H1 (cell line): ENCODE results near the gene RBMS1. TPM values are rescaled to one million over a fixed set of nuclear protein-coding genes. Genes with fewer than 3 reads are reported as not detected.

ENCODE experiments used
- CTCF ChIA-PET: fragments of 300-600 bp; sonication (Branson Sonifier 250); formaldehyde crosslinking; loops from one replicate; lab custom pipeline; 2021; ENCODE audit not compliant: partially characterized antibody; lab: Charles Lee
- POLR2A ChIA-PET: fragments of 300-600 bp; sonication (Branson Sonifier 250); formaldehyde crosslinking; loops from one replicate; lab custom pipeline; 2021; ENCODE audit warnings: inconsistent platforms; ENCODE audit not compliant: partially characterized antibody; lab: Charles Lee
- DNase-seq, 2 experiments: peaks; one replicate each; pipeline versions ENCODE4 v3.0.0 to v3.0.0-alpha.2; 2010 to 2022; ENCODE audit warnings: low spot score in 2 of 2, low read depth in 1 of 2, mixed read lengths in 1 of 2
- FAIRE-seq: peaks from 2 replicates; lab custom pipeline; 2011; peaks lifted over from hg19 to GRCh38; lab: Jason Lieb, UNC
- H2AFZ ChIP-seq: 2 replicates; pipeline ENCODE4 v1.8.1; 2012; ENCODE audit warnings: low read length, inconsistent platforms
- H2AK5ac ChIP-seq: 2 replicates; pipeline ENCODE4 v1.6.1; 2013; ENCODE audit warnings: low read depth, low read length
- H2BK120ac ChIP-seq: replicated peaks from 2 replicates; pipeline ENCODE3; 2013; ENCODE audit warnings: low read depth, low read length, inconsistent platforms
- H2BK12ac ChIP-seq: 2 replicates; pipeline ENCODE4 v1.6.1; 2013; ENCODE audit warnings: low read depth, low read length
- H2BK15ac ChIP-seq: 2 replicates; pipeline ENCODE4 v1.6.1; 2013; ENCODE audit warnings: low read length
- H2BK20ac ChIP-seq: 2 replicates; pipeline ENCODE4 v1.6.1; 2013; ENCODE audit warnings: low read length
- H2BK5ac ChIP-seq: 2 replicates; pipeline ENCODE4 v1.6.1; 2013; ENCODE audit warnings: low read depth, low read length
- H3K14ac ChIP-seq: 2 replicates; pipeline ENCODE4 v1.6.1; 2013; ENCODE audit warnings: inconsistent platforms; ENCODE audit not compliant: insufficient read length
- H3K18ac ChIP-seq: 2 replicates; pipeline ENCODE4 v1.6.1; 2013; ENCODE audit warnings: low read length; ENCODE audit errors: extremely low read depth
- H3K23ac ChIP-seq: 2 replicates; pipeline ENCODE4 v1.6.1; 2013; ENCODE audit warnings: inconsistent platforms; ENCODE audit not compliant: insufficient read length
- H3K23me2 ChIP-seq: 2 replicates; pipeline ENCODE4 v1.6.1; 2013; ENCODE audit warnings: low read depth, low read length
- H3K27ac ChIP-seq: 2 replicates; pipeline ENCODE4 v1.6.1; 2011; ENCODE audit warnings: low read depth, low read length, inconsistent platforms
- H3K27me3 ChIP-seq, 4 experiments: replicated peaks in 1 of 4; 1 replicate in 1 of 4; 2 replicates in 3 of 4; pipeline versions ENCODE4 v1.6.1 to v1.8.1; 2011 to 2013; ENCODE audit warnings: low read length in 3 of 4, mild to moderate bottlenecking in 3 of 4, inconsistent platforms in 2 of 4, mixed read lengths in 2 of 4, moderate library complexity in 1 of 4; ENCODE audit not compliant: control insufficient read depth in 3 of 4, insufficient read depth in 3 of 4; ENCODE audit errors: extremely low read depth in 1 of 4
- H3K36me3 ChIP-seq, 4 experiments: 2 replicates each; pipeline versions ENCODE4 v1.6.1 to v1.8.1; 2011 to 2013; ENCODE audit warnings: mild to moderate bottlenecking in 4 of 4, low read length in 3 of 4, moderate library complexity in 2 of 4, control low read depth in 1 of 4, inconsistent platforms in 1 of 4; ENCODE audit not compliant: insufficient read depth in 4 of 4, control insufficient read depth in 2 of 4
- H3K4ac ChIP-seq: replicated peaks from 2 replicates; pipeline ENCODE3; 2013; ENCODE audit warnings: low read length, low read depth, mixed read lengths, inconsistent platforms; ENCODE audit not compliant: insufficient read length
- H3K4me1 ChIP-seq, 4 experiments: replicated peaks in 1 of 4; 1 replicate in 1 of 4; 2 replicates in 3 of 4; pipeline versions ENCODE4 v1.6.1 to v1.8.1; 2011 to 2013; ENCODE audit warnings: low read length in 3 of 4, inconsistent platforms in 2 of 4, mixed read lengths in 1 of 4; ENCODE audit not compliant: insufficient read depth in 4 of 4, control insufficient read depth in 3 of 4
- H3K4me2 ChIP-seq, 2 experiments: 2 replicates each; pipeline versions ENCODE4 v1.6.1 to v1.8.1; 2011 to 2013; ENCODE audit warnings: low read depth in 2 of 2, low read length in 2 of 2, control low read depth in 1 of 2, inconsistent platforms in 1 of 2, mild to moderate bottlenecking in 1 of 2; ENCODE audit not compliant: insufficient read depth in 1 of 2
- H3K4me3 ChIP-seq, 4 experiments: fragments of 200-600, 300-600 bp in 1 of 4; sonication (generic), shearing (Covaris generic), sonication (Bioruptor Twin) in 1 of 4; 2 replicates each; pipeline versions ENCODE4 v1.5.1 to v1.8.1; 2011 to 2016; ENCODE audit warnings: low read length in 4 of 4, low read depth in 3 of 4, control low read depth in 2 of 4, inconsistent platforms in 2 of 4, mild to moderate bottlenecking in 2 of 4, mixed read lengths in 1 of 4, moderate library complexity in 1 of 4; ENCODE audit not compliant: insufficient read depth in 2 of 4; ENCODE audit errors: extremely low read depth in 1 of 4
- H3K56ac ChIP-seq: replicated peaks from 2 replicates; pipeline ENCODE3; 2013; ENCODE audit warnings: low read depth, mild to moderate bottlenecking, mixed read lengths, low read length, inconsistent platforms; ENCODE audit not compliant: insufficient read length
- H3K79me1 ChIP-seq: 2 replicates; pipeline ENCODE4 v1.6.1; 2013; ENCODE audit warnings: low read depth, low read length, control low read depth
- H3K79me2 ChIP-seq, 2 experiments: 2 replicates each; pipeline versions ENCODE4 v1.6.1 to v1.8.1; 2012 to 2013; ENCODE audit warnings: low read length in 2 of 2, mild to moderate bottlenecking in 2 of 2, inconsistent platforms in 1 of 2; ENCODE audit not compliant: insufficient read depth in 2 of 2, control insufficient read depth in 1 of 2
- H3K9ac ChIP-seq, 4 experiments: replicated peaks in 1 of 4; 1 replicate in 1 of 4; 2 replicates in 3 of 4; pipeline versions ENCODE4 v1.6.1 to v1.8.1; 2011 to 2013; ENCODE audit warnings: low read depth in 3 of 4, low read length in 3 of 4, control low read depth in 2 of 4, mild to moderate bottlenecking in 2 of 4, moderate library complexity in 2 of 4, inconsistent platforms in 1 of 4; ENCODE audit errors: extremely low read depth in 1 of 4
- H3K9me3 ChIP-seq, 2 experiments: 2 replicates each; pipeline versions ENCODE4 v1.6.1 to v1.8.1; 2012 to 2013; ENCODE audit warnings: mild to moderate bottlenecking in 2 of 2, moderate library complexity in 2 of 2, control low read depth in 1 of 2, inconsistent platforms in 1 of 2, low read depth in 1 of 2, low read length in 1 of 2, mixed read lengths in 1 of 2; ENCODE audit not compliant: insufficient read depth in 2 of 2
- H4K20me1 ChIP-seq, 2 experiments: replicated peaks in 1 of 2; 2 replicates each; pipeline versions ENCODE3 to v1.8.1; 2011 to 2013; ENCODE audit warnings: inconsistent platforms in 2 of 2, low read length in 2 of 2, mild to moderate bottlenecking in 1 of 2; ENCODE audit not compliant: insufficient read depth in 2 of 2, control insufficient read depth in 1 of 2
- H4K5ac ChIP-seq: 2 replicates; pipeline ENCODE4 v1.6.1; 2013; ENCODE audit warnings: low read length, low read depth, mixed read lengths, inconsistent platforms; ENCODE audit not compliant: insufficient read length
- H4K8ac ChIP-seq: 2 replicates; pipeline ENCODE4 v1.8.0; 2013; ENCODE audit warnings: mild to moderate bottlenecking, moderate library complexity, low read length, inconsistent platforms; ENCODE audit not compliant: insufficient read depth; ENCODE audit errors: extremely low read depth
- H4K91ac ChIP-seq: replicated peaks from 2 replicates; pipeline ENCODE3; 2013; ENCODE audit warnings: low read length, mixed read lengths, inconsistent platforms; ENCODE audit not compliant: insufficient read length
- CBX8 ChIP-seq: fragments of 300-800, 300-1000 bp; sonication (generic); IDR thresholded peaks from 2 replicates; pipeline ENCODE4 v1.7.1; 2016; ENCODE audit warnings: low read depth, low read length, borderline replicate concordance
- CHD1 ChIP-seq: IDR thresholded peaks from 2 replicates; pipeline ENCODE4 v1.6.1; 2012; ENCODE audit warnings: low read depth, low read length, improper control_type of control experiment
- CTBP2 ChIP-seq: IDR thresholded peaks from 2 replicates; pipeline ENCODE4 v1.7.0; 2011; ENCODE audit warnings: borderline replicate concordance, mild to moderate bottlenecking, moderate library complexity, mixed read lengths, low read length; ENCODE audit not compliant: insufficient read depth, insufficient read length
- JUND ChIP-seq: IDR thresholded peaks from 2 replicates; pipeline ENCODE4 v1.6.1; 2011; ENCODE audit warnings: mild to moderate bottlenecking, improper control_type of control experiment, low read length
- SIRT6 ChIP-seq: IDR thresholded peaks from one replicate; pipeline ENCODE4 v1.7.1; 2012; ENCODE audit warnings: low read length, inconsistent platforms
- TEAD4 ChIP-seq: IDR thresholded peaks from 2 replicates; pipeline ENCODE4 v1.6.1; 2012; ENCODE audit warnings: low read depth, low read length, inconsistent platforms, mixed read lengths
- WGBS, 2 experiments: shearing (Covaris generic) in 1 of 2; methylation state at CpG; one replicate each; pipeline versions ENCODE4 v1.1.6 to v1.1.7; 2013 to 2015; ENCODE audit warnings: low lambda C conversion rate in 2 of 2, mixed read lengths in 2 of 2, inconsistent platforms in 1 of 2, low coverage in 1 of 2, missing lambda C conversion rate in 1 of 2; ENCODE audit not compliant: insufficient replicate concordance in 2 of 2, insufficient coverage in 1 of 2, insufficient read length in 1 of 2; ENCODE audit errors: extremely low coverage in 1 of 2, missing lambda C conversion rate in 1 of 2; 5-methylcytosine and 5-hydroxymethylcytosine counted together
- polyA plus RNA-seq, 7 experiments: library from polyadenylated mRNA; depleted of rRNA in 3 of 7; stranded (reverse) in 5 of 7; unstranded in 2 of 7; fragments of >200 nt in 5 of 7; fragments of 200-250 nt in 2 of 7; gene quantifications; 1 replicate in 5 of 7; 2 replicates in 1 of 7; 4 replicates in 1 of 7; pipeline versions ENCODE4 v1.2.1 to v1.2.3, GENCODE V29; 2011 to 2013; ENCODE audit warnings: missing spikeins in 2 of 7, mixed read lengths in 2 of 7
- total RNA-seq: library from RNA; stranded (reverse); fragmentation: NEBNext Ultra II Directional; extraction: Animal tissue kit (Norgen Biotek cat#: 25700); gene quantifications from 2 replicates; pipeline ENCODE4 v1.2.1, GENCODE V29; 2021
- TF ChIP-seq, protein P1 (sequence below): IDR thresholded peaks from 2 replicates; pipeline ENCODE4 v1.6.1; 2011; ENCODE audit warnings: low read depth, mild to moderate bottlenecking, low read length; ENCODE audit not compliant: insufficient read depth

Gene RBMS1
- total and polyA plus RNA-seq, 2 of the 8 experiments (the other 6 are each of a cell fraction or from before 2014, with no cell fraction given): 53.7 to 60.0 TPM

- ChIA-PET POLR2A (no interaction called here), CTCF (interaction anchor here (1.7 to 5.3 kb wide), 2 partner anchors 14 to 114 kb away, joined by 6 to 23 read pairs; no protein-coding TSS in a partner anchor)
- WGBS, 2 experiments: 87% methylated on average over 3 of the region's 3 CpGs; no CpG with 5 or more reads in 1 of the 2 experiments
- Histone ChIP-seq H4K8ac (no peak overlapping the region), H4K5ac (no peak overlapping the region), H3K18ac (no peak overlapping the region), H3K27me3 (no peaks in the 10 kb centered on the region), H3K9me3 (no peaks in the 10 kb centered on the region), H3K27ac (no peak overlapping the region), H2AK5ac (no peak overlapping the region), H3K4ac (no peak overlapping the region), H2BK20ac (no peak overlapping the region), H2BK15ac (no peak overlapping the region), H3K4me3 (no peak overlapping the region), H3K36me3 (no peaks in the 10 kb centered on the region), H3K23me2 (no peaks in the 10 kb centered on the region), H2BK120ac (no peak overlapping the region), H4K91ac (no peak overlapping the region), H3K79me1 (no peaks in the 10 kb centered on the region), H2AFZ (no peak overlapping the region), H3K56ac (no peak overlapping the region), H4K20me1 (no peaks in the 10 kb centered on the region), H3K9ac (no peak overlapping the region), H3K4me1 (peaks cover 0 to 5% (median 5%) of the 10 kb centered on the region in 4 experiments; a peak in 3 of 7 replicates), H2BK5ac (no peak overlapping the region), H3K79me2 (no peaks in the 10 kb centered on the region), H3K4me2 (no peak overlapping the region), H2BK12ac (no peak overlapping the region), H3K14ac (no peak overlapping the region), H3K23ac (no peak overlapping the region)
- FAIRE-seq (no peak), DNase-seq (no peak)
- TF ChIP-seq JUND: no peak
- no peak for TF ChIP-seq CTBP2
- no peak for TF ChIP-seq CHD1
- TF ChIP-seq, protein P1, sequence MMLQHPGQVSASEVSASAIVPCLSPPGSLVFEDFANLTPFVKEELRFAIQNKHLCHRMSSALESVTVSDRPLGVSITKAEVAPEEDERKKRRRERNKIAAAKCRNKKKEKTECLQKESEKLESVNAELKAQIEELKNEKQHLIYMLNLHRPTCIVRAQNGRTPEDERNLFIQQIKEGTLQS: no peak
- TF ChIP-seq SIRT6: no peak
- TF ChIP-seq TEAD4: no peak
- no peak for TF ChIP-seq CBX8
Observed at GRCh38 chr2:160223560-160223959, 270.0 kb downstream of the RBMS1 start.
